Activated T-cell treated with anti-CD3 and anti-CD28 coated beads, Interleukin-2, amount 50 U/mL, for 48 hours (primary cell): Measurements from ENCODE around the gene EFNA3.

Experiments
- DNase-seq, 2 experiments: peaks; one replicate each; pipeline ENCODE4 v3.0.0-alpha.2; 2020

Gene EFNA3

DNA sequence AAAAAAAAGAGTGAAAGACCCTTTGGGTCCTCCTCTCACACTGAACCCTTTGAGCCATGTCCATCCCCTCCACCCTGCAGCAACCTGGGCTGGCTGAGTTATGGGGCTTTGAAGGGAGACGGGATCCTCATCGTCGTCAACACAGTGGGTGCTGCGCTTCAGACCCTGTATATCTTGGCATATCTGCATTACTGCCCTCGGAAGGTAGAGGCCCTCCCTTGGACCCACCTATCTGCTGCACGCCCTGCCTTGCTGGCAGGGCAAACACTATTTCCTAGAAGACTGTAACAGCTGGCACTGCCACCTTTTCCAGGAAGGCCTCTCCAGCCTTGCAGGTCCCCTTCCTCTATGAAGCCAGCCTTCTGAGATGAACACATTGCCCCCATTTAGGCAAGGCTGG lies 58.1 kb downstream of the EFNA3 start:
- peak; percentile 44 to 49 for DNase-seq
